Neuronal stem cell (in vitro differentiated cells): ENCODE data around the gene RASGRP3.

Experiments used
- DNase-seq: peaks from one replicate; pipeline ENCODE4 v3.0.0-alpha.2; 2013; ENCODE audit warnings: low spot score
- H2AFZ ChIP-seq: one replicate; pipeline ENCODE4 v1.6.1; 2013; ENCODE audit warnings: mild to moderate bottlenecking, low read length, inconsistent platforms
- H2AK5ac ChIP-seq: 2 replicates; pipeline ENCODE4 v1.6.1; 2013; ENCODE audit warnings: low read depth, mild to moderate bottlenecking, inconsistent platforms, low read length, moderate library complexity, mixed read lengths
- H2BK120ac ChIP-seq: 2 replicates; pipeline ENCODE4 v1.6.1; 2013; ENCODE audit warnings: low read depth, mild to moderate bottlenecking, inconsistent platforms, low read length, moderate library complexity, mixed read lengths
- H2BK12ac ChIP-seq: one replicate; pipeline ENCODE4 v1.6.1; 2013; ENCODE audit warnings: low read length, inconsistent platforms
- H2BK15ac ChIP-seq: 2 replicates; pipeline ENCODE4 v1.6.1; 2013; ENCODE audit warnings: mild to moderate bottlenecking, low read length, inconsistent platforms, mixed read lengths
- H2BK5ac ChIP-seq: one replicate; pipeline ENCODE4 v1.6.1; 2013; ENCODE audit warnings: inconsistent platforms, mild to moderate bottlenecking, low read length, moderate library complexity
- H3K14ac ChIP-seq: one replicate; pipeline ENCODE4 v1.6.1; 2013; ENCODE audit warnings: low read length, inconsistent platforms
- H3K18ac ChIP-seq: 2 replicates; pipeline ENCODE4 v1.6.1; 2013; ENCODE audit warnings: low read length, inconsistent platforms
- H3K23ac ChIP-seq: 2 replicates; pipeline ENCODE4 v1.6.1; 2013; ENCODE audit warnings: low read depth, mild to moderate bottlenecking, mixed read lengths, low read length, inconsistent platforms; ENCODE audit not compliant: poor library complexity
- H3K27ac ChIP-seq: replicated peaks from 3 replicates; pipeline ENCODE4 v1.5.1; 2013; ENCODE audit warnings: low read length, inconsistent platforms
- H3K27me3 ChIP-seq, 3 experiments: 2 replicates each; pipeline ENCODE4 v1.6.1; 2013; ENCODE audit warnings: low read length in 3 of 3, mild to moderate bottlenecking in 2 of 3, inconsistent platforms in 1 of 3, low read depth in 1 of 3, mixed read lengths in 1 of 3, moderate library complexity in 1 of 3; ENCODE audit not compliant: control insufficient read depth in 3 of 3, insufficient read depth in 3 of 3
- H3K36me3 ChIP-seq, 2 donors: replicated peaks in 1 of 2; 2 replicates each; pipeline ENCODE4 v1.6.1; 2013; ENCODE audit warnings: low read length in 2 of 2; ENCODE audit not compliant: control insufficient read depth in 2 of 2, insufficient read depth in 2 of 2
- H3K4ac ChIP-seq: 2 replicates; pipeline ENCODE4 v1.6.1; 2013; ENCODE audit warnings: inconsistent platforms, mild to moderate bottlenecking, low read length, moderate library complexity
- H3K4me1 ChIP-seq, 2 donors: 1 replicate in 1 of 2; 2 replicates in 1 of 2; pipeline ENCODE4 v1.6.1; 2013; ENCODE audit warnings: low read length in 2 of 2, low read depth in 1 of 2; ENCODE audit not compliant: control insufficient read depth in 2 of 2, insufficient read depth in 1 of 2
- H3K4me2 ChIP-seq: one replicate; pipeline ENCODE4 v1.6.1; 2013; ENCODE audit warnings: mild to moderate bottlenecking, low read length, inconsistent platforms; ENCODE audit not compliant: insufficient read depth, poor library complexity, severe bottlenecking
- H3K4me3 ChIP-seq, 2 donors: 2 replicates each; pipeline ENCODE4 v1.5.1; 2013; ENCODE audit warnings: low read length in 2 of 2, mild to moderate bottlenecking in 2 of 2, inconsistent platforms in 1 of 2, moderate library complexity in 1 of 2
- H3K79me1 ChIP-seq: one replicate; pipeline ENCODE4 v1.6.1; 2013; ENCODE audit warnings: low read depth, mild to moderate bottlenecking, inconsistent platforms, low read length, moderate library complexity
- H3K9ac ChIP-seq: one replicate; pipeline ENCODE4 v1.6.1; 2013; ENCODE audit warnings: mild to moderate bottlenecking, low read depth, low read length, inconsistent platforms; ENCODE audit not compliant: poor library complexity
- H3K9me3 ChIP-seq, 2 donors: replicated peaks in 1 of 2; 2 replicates each; pipeline versions ENCODE3 to v1.6.1; 2013; ENCODE audit warnings: low read length in 2 of 2, mild to moderate bottlenecking in 2 of 2, inconsistent platforms in 1 of 2, low read depth in 1 of 2, mixed read lengths in 1 of 2, moderate library complexity in 1 of 2; ENCODE audit not compliant: control insufficient read depth in 2 of 2, insufficient read depth in 1 of 2
- H4K8ac ChIP-seq: one replicate; pipeline ENCODE4 v1.6.1; 2013; ENCODE audit warnings: low read depth, mild to moderate bottlenecking, inconsistent platforms, low read length, moderate library complexity
- H4K91ac ChIP-seq: one replicate; pipeline ENCODE4 v1.6.1; 2013; ENCODE audit warnings: low read length, low read depth, mild to moderate bottlenecking, inconsistent platforms; ENCODE audit not compliant: poor library complexity
- WGBS, 2 donors: extraction: QIAGEN DNeasy Blood & Tissue Kit; methylation state at CpG; one replicate each; pipeline ENCODE4 v1.1.7; 2013; ENCODE audit warnings: missing lambda C conversion rate in 2 of 2, mixed read lengths in 1 of 2; ENCODE audit not compliant: insufficient read length in 2 of 2, insufficient replicate concordance in 1 of 2; ENCODE audit errors: extremely low coverage in 2 of 2; 5-methylcytosine and 5-hydroxymethylcytosine counted together

Gene RASGRP3

GRCh38 chr2:33436083-33436482 lies 40.4 kb upstream of the RASGRP3 start:
- H2BK12ac ChIP-seq: no peak overlapping the region
- no peak overlapping the region for H2AK5ac ChIP-seq
- H2BK120ac ChIP-seq: no peak overlapping the region
- DNase-seq: no peak
- H3K36me3 ChIP-seq: no peaks in the 10 kb centered on the region
- H2BK15ac ChIP-seq: no peak overlapping the region
- H3K27ac ChIP-seq: no peak overlapping the region
- H3K79me1 ChIP-seq: no peaks in the 10 kb centered on the region
- H3K4me2 ChIP-seq: no peak overlapping the region
- H3K4me3 ChIP-seq: no peak overlapping the region
- H2BK5ac ChIP-seq: no peak overlapping the region
- no peak overlapping the region for H3K4ac ChIP-seq
- H4K91ac ChIP-seq: no peak overlapping the region
- no peak overlapping the region for H3K14ac ChIP-seq
- no peak overlapping the region for H2AFZ ChIP-seq
- H3K18ac ChIP-seq: no peak overlapping the region
- H4K8ac ChIP-seq: no peak overlapping the region
- no peaks in the 10 kb centered on the region for H3K9me3 ChIP-seq
- no CpG with 5 or more reads among the region's 1 CpG for WGBS, 2 donors
- H3K9ac ChIP-seq: no peak overlapping the region
- H3K23ac ChIP-seq: no peak overlapping the region
- H3K4me1 ChIP-seq: no peaks in the 10 kb centered on the region
- H3K27me3 ChIP-seq: no peaks in the 10 kb centered on the region

GRCh38 chr2:33437297-33437696 lies 39.2 kb upstream of the RASGRP3 start:
- no peak overlapping the region for H4K91ac ChIP-seq
- H3K18ac ChIP-seq: no peak overlapping the region
- H3K79me1 ChIP-seq: no peaks in the 10 kb centered on the region
- H3K9me3 ChIP-seq: no peaks in the 10 kb centered on the region
- H4K8ac ChIP-seq: no peak overlapping the region
- H3K27me3 ChIP-seq: no peaks in the 10 kb centered on the region
- no peak overlapping the region for H2BK15ac ChIP-seq
- H2AK5ac ChIP-seq: no peak overlapping the region
- H2BK12ac ChIP-seq: no peak overlapping the region
- H3K4ac ChIP-seq: no peak overlapping the region
- H3K9ac ChIP-seq: no peak overlapping the region
- H3K23ac ChIP-seq: no peak overlapping the region
- no peak for DNase-seq
- no peaks in the 10 kb centered on the region for H3K4me1 ChIP-seq
- H3K36me3 ChIP-seq: no peaks in the 10 kb centered on the region
- no peak overlapping the region for H2BK5ac ChIP-seq
- no peak overlapping the region for H2BK120ac ChIP-seq
- H3K4me2 ChIP-seq: no peak overlapping the region
- no peak overlapping the region for H3K14ac ChIP-seq
- no peak overlapping the region for H3K27ac ChIP-seq
- no CpG with 5 or more reads among the region's 4 CpGs for WGBS, 2 donors
- peak overlapping the region; percentile 54 for H2AFZ ChIP-seq
- no peak overlapping the region for H3K4me3 ChIP-seq

DNA sequence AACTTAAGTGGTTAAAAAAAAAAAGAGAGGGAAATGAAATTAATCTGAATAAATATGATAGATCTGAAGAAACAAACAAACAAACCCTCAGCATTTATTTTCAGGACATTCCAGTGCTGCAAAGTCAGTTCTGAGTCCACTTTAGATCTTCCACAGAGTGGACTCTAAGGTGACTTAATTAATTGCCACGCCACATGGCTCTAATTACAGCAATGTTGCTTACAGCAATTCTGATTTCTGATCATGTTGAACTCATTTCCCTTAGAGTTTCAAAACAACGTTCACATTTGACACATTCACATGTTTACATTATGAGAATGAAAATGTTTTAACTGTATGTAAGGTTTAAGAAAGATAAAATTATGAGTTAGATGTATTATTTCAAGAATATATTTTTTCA lies 38.6 kb upstream of the RASGRP3 start:
- H3K4me2 ChIP-seq: no peak overlapping the region
- H4K91ac ChIP-seq: no peak overlapping the region
- H3K4me1 ChIP-seq: no peaks in the 10 kb centered on the region
- H2AK5ac ChIP-seq: no peak overlapping the region
- no peak overlapping the region for H3K27ac ChIP-seq
- no peak overlapping the region for H3K9ac ChIP-seq
- no peaks in the 10 kb centered on the region for H3K79me1 ChIP-seq
- no peak overlapping the region for H4K8ac ChIP-seq
- H2AFZ ChIP-seq: peak overlapping the region; percentile 54
- no peak overlapping the region for H3K4ac ChIP-seq
- H2BK120ac ChIP-seq: no peak overlapping the region
- H2BK12ac ChIP-seq: no peak overlapping the region
- H3K14ac ChIP-seq: no peak overlapping the region
- WGBS, 2 donors: no CpG with 5 or more reads among the region's 2 CpGs
- H3K36me3 ChIP-seq: no peaks in the 10 kb centered on the region
- no peak overlapping the region for H2BK5ac ChIP-seq
- no peak for DNase-seq
- H3K18ac ChIP-seq: no peak overlapping the region
- no peaks in the 10 kb centered on the region for H3K9me3 ChIP-seq
- no peak overlapping the region for H3K4me3 ChIP-seq
- H2BK15ac ChIP-seq: no peak overlapping the region
- no peak overlapping the region for H3K23ac ChIP-seq
- no peaks in the 10 kb centered on the region for H3K27me3 ChIP-seq

DNA sequence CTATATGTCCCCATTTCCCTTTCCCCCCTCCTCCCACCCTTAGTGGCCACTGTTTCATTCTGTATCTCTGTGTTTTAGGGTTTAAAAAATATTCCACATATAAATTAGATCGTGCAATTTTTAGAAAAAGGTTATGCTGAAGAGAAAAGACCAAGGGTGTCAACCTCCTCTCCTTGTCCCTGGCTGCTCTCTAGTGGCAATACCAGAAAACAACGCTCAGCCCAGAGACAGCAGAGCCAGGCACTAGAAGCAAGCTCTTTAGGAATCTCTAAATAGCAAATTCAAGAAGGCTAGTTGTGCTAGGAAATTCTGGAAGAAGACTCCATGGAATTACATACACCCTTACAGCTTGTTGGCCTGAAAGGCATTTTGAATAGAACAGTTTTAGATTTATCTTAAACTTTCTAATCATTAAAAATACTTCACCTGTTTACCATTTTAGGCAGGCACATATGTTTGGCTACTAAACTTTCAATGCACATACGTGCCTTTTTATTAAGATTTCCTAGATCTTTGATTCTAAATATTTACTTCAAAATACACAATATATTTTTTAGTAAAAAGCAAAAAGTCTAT lies 35.1 kb upstream of the RASGRP3 start:
- Histone ChIP-seq H3K9me3 (no peaks in the 10 kb centered on the region), H3K23ac (no peak overlapping the region), H3K4me3 (no peak overlapping the region), H2BK15ac (no peak overlapping the region), H3K27me3 (no peaks in the 10 kb centered on the region), H4K8ac (no peak overlapping the region), H3K79me1 (no peaks in the 10 kb centered on the region), H3K18ac (no peak overlapping the region), H3K27ac (no peak overlapping the region), H3K4ac (no peak overlapping the region), H2BK120ac (no peak overlapping the region), H3K36me3 (no peaks in the 10 kb centered on the region), H2AFZ (no peak overlapping the region), H3K9ac (no peak overlapping the region), H4K91ac (no peak overlapping the region), H3K14ac (no peak overlapping the region), H2BK5ac (no peak overlapping the region), H3K4me1 (no peaks in the 10 kb centered on the region), H2BK12ac (no peak overlapping the region), H2AK5ac (no peak overlapping the region), H3K4me2 (no peak overlapping the region)
- DNase-seq: peak; percentile 26
- WGBS, 2 donors: no CpG with 5 or more reads among the region's 3 CpGs
